ENCODE results near the gene COPZ1.

- TF ChIP-seq EZH2 (IDR thresholded peaks at IDR 0.05; ENCODE audit: insufficient read depth, poor library complexity, severe bottlenecking) = no peak
- TF ChIP-seq EZH2phosphoT487 (IDR thresholded peaks at IDR 0.05; ENCODE audit: insufficient read depth, low read depth) = no peak
These were observed 13.1 kb downstream of the COPZ1 start for GRCh38 chr12:54337854-54338650.

All from GM23248 (cell line).